GM23248 (cell line): Measurements from ENCODE around the gene FHOD3.

ENCODE experiments used
- EZH2 ChIP-seq: fragments of 200-600 bp; sonication (generic); IDR thresholded peaks from 2 replicates; pipeline ENCODE4 v1.6.1; 2018; ENCODE audit warnings: antibody characterized with exemption, mild to moderate bottlenecking; ENCODE audit not compliant: insufficient read depth, poor library complexity, severe bottlenecking
- EZH2phosphoT487 ChIP-seq: fragments of 200-600 bp; sonication (generic); IDR thresholded peaks from 2 replicates; pipeline ENCODE4 v1.6.1; 2018; ENCODE audit warnings: antibody characterized with exemption, moderate library complexity, mild to moderate bottlenecking, low read depth; ENCODE audit not compliant: insufficient read depth

GRCh38 chr18:36635414-36636096 is 338.0 kb downstream of the FHOD3 start:
- TF ChIP-seq EZH2 (no peak), EZH2phosphoT487 (no peak)
